Stimulated activated CD4-positive, alpha-beta T cell treated with anti-CD3 and anti-CD28 coated beads, TNF-alpha, amount 100 ng/mL, for 4 hours (primary cell): Measurements from ENCODE around the gene NEUROD4.
A peak's percentile ranks its signal among the peaks of the same experiment; 100 is the strongest.
"Not testable (repeated sequence)": the region's sequence is repeated elsewhere in the genome, so short reads cannot be mapped to it uniquely, and the experiment has no call there.

Experiments
- DNase-seq, 3 experiments: peaks; one replicate each; pipeline ENCODE4 v3.0.0-alpha.2; 2020; ENCODE audit warnings: low read depth in 3 of 3

The NEUROD4 gene, protein sequence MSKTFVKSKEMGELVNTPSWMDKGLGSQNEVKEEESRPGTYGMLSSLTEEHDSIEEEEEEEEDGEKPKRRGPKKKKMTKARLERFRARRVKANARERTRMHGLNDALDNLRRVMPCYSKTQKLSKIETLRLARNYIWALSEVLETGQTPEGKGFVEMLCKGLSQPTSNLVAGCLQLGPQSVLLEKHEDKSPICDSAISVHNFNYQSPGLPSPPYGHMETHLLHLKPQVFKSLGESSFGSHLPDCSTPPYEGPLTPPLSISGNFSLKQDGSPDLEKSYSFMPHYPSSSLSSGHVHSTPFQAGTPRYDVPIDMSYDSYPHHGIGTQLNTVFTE

DNA sequence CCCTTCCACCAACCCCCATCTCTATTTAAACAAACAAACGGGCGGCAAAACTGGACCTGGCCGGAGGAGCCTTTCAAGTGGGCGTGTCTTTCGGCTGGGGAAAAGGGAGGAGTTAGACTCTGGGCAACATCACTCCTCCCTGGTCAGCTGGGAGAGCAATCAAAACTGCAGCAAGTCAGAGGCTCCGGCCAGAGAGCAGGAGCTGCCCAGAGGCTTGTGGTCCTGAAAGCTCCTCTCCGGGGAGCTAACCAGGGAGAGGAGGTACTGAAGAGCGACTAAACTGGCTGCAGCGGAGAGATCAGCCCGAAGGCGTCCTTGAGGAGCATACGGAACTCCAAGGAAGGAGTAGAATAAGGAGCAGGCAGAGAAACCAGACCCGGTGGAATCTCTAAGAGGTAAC is at the start of gene NEUROD4:
TSS of gene NEUROD4 (plus strand) at position 191 of the 400 bp plus-strand sequence. CDS start 6,466 bp downstream, outside the sequence.
- DNase-seq: no peak

DNA sequence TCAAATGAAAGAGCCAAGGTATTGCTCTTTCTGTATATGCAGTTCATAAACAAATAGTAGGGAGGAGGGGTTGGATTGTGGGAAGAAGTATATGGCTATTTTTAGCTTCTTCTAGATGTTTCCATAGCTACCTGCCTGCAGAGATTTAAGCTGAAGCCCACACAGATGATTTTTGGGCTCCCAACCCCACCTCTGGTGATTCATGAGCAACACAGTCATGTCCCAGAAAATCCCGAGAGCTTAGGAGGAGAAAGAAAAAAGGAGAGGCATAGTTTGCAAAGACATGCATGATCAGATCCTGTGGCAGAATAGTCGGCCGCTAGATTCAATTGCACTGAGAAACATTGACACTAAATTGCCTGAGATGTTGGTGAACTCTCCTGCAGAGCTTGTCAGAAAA is 49.0 kb upstream of the NEUROD4 start:
- DNase-seq: no peak

DNA sequence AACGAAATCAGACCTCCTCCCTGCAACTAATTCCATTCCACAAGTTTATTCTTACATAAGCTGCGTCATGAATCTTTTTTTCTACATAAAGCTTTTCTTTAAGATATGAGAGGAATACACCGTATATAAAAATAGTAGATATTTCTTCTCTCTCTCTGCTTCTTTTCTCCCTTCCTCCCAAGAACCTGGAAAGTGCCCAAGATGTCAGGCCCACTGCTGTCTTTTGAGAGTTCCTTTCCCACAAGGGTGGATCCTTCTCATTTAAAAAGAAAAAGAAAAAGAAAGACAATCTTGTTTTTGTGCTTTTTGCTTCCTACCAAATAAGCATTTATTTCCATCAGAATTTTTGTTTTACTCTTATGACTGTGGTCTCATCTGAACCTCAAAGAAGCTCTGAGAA is 46.2 kb upstream of the NEUROD4 start:
- no peak for DNase-seq

DNA sequence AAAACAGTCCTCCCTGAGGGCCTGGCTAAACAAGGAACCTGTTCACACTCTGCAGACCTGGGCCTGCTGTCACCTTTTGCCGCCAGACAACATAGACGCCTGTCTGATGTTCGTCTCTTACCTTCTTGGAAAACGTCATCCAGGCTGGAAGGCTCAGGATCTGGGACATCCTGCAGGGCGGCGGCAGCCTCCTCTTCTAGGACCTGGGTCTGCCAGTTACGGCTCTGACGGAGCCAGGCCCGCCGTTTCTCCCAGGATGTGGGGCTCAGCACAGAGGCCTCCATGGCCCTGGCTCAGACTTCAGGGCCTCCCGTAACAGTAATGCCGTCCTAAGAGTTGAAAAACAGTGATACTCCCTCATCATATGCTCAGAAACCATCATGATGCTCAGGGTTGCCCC is 45.5 kb upstream of the NEUROD4 start:
- DNase-seq: no peak

DNA sequence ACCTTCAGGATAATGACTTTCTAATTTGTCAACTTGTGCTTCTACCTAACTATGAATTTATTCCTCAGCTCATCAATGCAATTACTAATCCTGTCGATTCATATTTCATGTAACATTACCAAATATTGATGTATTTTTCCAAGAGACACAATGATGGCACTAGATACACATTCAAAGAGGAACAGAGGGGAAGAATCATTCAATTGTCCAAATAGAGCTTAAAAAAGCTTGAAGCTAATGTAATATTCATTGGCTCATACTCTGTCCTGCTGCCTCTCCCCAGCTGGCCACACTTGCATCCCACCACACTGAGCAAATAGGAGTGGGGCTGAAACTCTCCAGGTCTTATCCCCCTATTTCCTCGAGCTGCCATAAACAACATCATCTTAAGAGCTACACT is 44.5 kb upstream of the NEUROD4 start:
- DNase-seq: no peak

DNA sequence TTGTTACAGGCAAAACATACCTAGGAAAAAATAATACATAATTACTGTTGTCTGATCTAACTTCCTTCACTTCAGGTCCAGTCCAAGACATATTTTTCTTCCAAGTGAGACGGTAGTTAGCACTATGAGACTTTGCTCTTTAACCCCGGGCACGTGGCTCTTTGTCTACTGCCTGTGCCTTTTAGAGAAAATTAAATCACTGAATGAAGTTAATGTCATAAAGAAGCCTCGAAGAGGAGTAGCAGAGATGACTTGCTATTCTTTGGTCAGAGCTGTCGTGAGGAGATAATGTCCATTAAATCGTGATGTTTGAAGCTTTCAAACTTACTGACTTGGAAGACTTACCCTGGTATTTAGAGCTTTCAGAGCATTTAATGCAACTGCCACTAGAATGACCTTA is 43.9 kb upstream of the NEUROD4 start:
- DNase-seq: no peak

DNA sequence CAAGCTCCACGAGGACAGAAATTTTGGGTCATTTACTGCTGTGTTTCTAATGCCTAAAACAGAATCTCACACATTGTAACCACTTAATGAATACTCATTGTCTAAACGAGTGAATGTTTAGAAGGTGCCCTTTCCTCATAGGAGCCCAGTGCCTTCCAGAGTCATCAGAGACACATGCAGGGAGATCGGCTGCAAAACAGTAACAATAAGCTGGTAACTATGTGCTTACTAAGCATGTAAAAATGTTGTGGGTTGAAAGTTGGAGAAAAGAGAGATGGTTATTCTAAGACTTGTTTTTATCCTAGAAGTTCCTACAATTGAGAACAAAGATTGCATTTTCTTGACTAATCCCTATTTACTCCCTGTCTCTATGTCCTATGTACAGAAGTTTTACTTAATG is 42.6 kb upstream of the NEUROD4 start:
- no peak for DNase-seq

DNA sequence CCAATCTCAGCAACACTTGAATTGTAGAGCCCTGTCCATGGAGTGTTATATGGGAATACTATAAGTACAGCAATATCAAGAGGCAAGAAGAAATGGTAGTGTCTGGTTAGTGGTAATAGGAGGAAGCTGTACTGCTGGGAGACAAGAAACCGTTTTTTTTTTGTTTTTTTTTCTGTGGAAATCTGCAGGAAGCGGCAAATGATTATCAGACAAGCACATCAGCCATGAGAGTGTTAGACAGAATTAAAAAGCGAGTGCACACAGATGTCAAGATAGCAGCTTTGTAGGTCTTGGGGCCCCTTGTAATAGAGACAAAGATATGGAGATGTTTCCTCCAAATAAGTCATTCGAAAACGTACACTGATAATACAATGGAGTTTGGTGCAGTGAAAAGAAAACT is 41.9 kb upstream of the NEUROD4 start:
- DNase-seq: no peak

DNA sequence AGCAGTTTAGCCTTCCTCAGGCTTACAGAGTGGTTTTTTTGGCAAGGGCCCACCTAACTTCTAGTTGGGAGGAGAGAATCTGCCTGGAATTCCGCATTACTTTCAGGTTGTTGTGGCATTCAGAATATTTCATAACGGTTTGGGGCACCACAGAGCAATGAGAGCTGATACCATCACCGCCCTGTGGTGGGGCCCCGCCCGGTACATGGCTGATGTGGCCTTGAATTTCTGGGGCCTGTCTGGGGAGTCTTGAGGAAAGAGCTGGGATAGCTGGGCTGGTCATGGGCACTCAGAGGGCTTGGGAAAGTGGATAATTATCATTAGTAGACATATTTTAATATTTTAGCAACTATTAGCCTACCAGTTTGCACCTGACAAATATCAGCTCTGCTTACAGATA is 39.4 kb upstream of the NEUROD4 start:
- no peak for DNase-seq

DNA sequence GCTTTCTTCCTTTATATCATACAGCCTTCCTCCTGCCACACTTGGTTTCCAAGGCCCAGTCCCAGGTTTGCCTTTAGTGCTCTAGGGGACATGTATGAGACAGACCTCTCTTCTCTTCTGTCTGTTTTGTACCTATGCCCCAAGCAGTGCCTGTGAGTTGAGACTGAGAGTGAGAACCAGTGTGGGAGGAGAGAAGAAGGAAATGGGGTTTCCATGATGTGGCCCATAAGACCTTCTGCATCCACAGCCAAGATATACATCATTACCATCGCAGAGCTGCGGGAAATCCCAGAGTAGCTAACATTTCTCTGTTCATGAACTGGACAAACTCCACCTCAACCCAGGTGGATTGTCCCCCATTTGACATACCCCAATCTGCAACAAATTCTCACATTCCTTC is 38.0 kb upstream of the NEUROD4 start:
- DNase-seq: peak in 2 of 3 experiments; percentile 24 to 30

DNA sequence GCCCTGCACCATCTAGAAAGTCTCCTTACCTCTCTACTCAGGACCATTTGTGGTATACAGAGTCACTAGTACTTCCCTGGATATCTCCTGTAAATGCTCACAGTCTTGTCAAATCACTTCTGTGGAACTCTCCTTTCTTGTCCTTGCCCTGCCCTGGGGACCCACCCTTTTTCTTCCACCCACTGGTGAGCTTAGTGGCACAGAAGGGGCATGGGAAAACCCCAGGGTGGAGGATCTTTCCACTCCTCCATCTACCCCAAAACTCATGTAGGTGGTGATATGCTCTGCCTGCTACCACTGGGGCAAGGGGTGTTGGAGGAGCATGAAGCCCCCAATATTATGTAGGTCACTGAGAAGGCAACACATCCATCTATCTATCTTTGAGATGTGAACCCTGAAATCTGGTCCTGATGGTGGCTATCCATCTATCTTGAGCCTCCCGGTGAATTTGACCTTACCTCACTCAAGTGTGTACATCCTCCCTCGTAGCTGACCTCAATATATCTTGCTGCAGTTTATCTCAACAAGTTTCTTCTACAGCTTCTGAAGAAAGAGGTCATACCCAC is 36.2 kb upstream of the NEUROD4 start:
- peak in 2 of 3 experiments; percentile 46 to 49 for DNase-seq

DNA sequence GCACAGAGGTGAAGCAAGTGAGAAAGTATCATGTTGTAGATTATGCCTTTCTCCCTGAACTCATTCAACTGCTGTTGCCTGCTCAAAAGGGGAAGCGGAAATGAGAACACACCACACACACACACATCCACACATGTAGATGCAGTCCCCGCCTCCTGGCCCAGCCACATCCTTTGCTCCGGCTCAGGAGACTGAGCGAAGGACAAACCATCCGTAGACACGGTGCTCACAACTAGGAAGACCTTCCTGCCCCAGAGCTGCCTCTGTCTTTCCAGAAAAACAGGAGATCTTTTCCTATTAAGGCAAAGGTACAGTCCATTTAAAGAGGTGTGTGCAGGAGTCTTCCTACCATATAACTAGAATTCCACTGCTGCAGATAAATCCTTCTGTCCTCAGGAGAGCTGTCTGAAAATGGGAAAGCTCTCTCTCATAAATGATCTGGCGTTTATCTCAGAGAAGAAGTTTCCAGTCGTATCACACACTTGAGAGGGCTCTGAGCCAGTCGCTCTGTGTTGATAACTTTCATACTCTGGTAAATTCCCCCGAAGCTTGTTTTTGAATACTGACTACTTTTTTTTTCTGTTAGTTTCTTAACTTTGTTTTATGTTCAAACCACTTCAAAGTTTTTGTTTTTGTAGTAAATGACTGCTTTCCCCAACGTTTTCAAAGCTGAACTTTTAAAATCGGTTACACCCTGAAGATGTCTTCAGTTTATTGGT is 35.0 kb upstream of the NEUROD4 start, which contains the start of gene TESPA1:
TSS of gene TESPA1 (minus strand) at position 105 of the 719 bp plus-strand sequence. CDS start 10,200 bp downstream, outside the sequence.
- DNase-seq: peak; percentile 57 to 77 (median 61)

DNA sequence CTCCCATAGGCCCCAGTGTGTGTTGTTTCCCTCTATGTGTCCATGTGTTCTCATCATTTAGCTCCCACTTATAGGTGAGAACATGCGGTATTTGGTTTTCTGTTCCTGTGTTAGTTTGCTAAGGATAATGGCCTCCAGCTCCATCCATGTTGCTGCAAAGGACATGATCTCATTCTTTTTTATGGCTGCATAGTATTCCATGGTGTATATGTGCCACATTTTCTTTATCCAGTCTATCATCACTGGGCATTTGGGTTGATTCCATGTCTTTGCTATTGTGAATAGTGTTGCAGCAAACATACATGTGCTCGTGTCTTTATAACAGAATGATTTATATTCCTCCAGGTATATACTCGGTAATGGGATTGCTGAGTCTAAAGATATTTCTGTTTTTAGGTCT is 33.0 kb upstream of the NEUROD4 start:
- not testable (repeated sequence) for DNase-seq

DNA sequence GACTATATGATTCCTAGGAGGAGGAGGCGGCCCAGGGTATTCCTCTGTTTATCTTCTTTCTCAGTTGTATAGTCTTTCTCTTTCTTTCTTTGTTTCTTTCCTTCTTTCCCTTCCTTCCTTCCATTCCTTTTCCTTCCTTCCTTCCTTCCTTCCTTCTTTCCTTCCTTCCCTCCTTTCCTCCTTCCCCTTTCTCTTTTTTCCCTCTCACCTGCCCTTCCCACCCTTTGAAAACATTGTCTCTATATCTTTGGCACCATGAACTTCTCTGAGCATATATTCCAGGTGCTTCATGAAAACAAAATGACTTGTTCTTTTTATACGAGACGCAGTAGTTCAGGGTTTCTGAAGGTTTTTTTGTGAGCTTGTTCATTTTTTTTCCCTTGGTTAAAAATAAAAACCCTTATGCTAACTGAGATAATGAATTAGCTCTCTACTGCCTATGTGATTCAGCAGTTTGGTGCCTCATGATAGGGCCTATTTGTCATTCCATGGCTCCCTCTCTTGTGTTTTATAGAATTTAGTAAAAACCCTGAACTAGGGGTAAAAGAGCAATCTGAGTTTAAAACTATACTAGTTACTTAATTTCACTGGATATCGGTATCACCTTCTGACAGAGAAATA is 32.1 kb upstream of the NEUROD4 start:
- no peak for DNase-seq

DNA sequence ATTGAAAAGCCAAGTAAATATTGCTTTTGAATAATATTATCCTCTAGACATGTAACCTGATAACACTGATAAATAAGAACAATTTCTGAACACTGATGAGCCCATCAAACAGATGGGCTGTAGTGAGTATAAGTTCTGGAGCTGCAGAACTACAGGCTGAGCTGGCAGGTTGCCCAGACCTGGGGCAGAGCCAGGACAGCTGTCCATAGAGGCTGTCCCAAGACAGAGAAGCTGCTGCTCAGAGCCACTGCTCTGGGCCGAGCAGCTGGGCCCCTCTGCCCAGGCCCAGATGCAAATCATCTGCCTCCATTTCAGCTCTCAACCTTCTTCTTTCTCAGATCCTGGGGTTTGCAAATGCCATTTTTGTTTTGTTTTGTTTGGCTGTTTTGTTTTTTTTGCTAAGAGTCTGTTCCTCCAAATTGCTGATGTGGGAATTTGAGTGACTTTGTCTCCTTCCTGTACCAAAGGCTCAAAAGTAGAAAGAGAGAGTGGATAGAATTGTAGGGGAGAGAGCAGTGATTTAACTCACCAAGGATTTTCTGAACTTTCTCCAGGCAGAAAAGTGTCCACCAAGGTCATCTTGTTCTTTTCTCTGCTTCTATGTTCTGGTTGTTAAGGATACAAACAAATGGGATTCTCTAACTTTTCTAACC is 31.2 kb upstream of the NEUROD4 start:
- no peak for DNase-seq

DNA sequence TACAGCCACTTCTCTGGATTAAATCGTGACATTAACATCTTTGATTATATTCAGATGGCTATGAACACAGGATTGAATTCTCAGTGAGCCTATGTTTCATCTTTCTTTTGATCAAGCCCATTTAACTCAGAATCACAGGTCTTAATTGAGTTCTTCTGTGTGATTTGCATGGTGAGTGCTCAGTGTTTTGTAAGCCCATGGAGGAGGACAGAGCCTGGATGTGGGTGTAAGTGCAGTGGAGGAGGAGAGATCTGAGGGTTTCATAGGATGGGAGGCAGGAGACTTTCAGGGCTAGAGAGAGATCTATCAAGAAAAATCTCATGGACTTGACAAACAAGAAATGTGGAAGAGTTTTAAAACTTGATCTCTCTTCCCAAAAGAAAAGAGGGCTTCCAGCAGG is 29.9 kb upstream of the NEUROD4 start:
- DNase-seq: no peak

DNA sequence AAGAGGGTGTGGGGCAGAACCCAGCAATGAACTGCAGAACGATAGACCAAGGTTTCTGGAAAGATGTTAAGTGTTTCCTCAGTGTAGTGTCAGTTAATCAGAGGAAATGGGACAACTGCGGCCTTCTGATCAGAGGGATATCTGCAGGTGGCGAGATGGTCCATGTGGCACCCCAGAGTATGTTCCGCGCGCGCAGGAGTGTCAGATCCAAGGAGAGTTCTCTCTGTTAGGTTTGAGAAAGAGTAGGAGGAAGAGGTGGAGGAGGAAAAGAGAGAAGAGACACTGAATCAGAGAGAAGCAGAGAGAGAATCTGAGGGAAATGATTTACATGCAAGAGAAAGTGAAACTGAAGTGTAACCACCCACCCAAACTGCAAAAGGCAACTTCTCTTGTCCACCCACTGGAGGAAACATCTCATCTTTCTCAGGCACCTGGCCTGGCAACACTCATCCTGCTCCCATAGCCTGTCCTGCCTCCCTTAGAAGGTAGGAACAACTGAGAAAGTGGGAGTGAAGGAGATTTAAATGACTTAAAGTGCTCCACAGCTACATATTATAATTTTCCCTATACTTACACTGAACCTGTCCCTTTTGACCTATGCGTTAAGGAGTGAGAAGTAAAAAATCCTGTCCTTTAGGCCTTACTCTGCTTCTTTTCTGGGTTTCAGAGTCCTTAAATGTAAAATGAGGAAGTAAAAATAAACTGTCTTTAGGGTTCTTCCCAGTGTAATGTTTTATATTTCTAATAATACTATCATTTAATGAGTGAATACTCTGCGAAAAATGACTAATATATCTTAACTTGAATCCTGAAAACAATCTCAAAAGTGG is 28.4 kb upstream of the NEUROD4 start:
- peak in 2 of 3 experiments; percentile 26 to 28 for DNase-seq

DNA sequence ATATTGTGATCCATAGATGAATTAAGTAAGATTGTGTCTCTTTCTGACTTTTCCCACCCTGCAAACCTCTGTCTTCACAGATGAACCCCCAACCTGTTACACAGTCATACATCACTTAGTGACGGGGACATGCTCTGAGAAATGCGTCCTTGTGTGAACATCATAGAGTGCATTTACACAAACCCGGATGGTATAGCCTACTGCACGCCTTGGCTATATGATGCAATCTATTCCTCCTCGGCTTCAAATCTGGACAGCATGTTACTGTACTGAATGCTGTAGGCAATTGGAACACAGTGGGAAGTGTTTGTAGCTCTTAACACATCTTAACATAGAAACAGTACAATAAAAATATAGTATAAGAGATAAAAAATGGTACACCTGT is 27.8 kb upstream of the NEUROD4 start:
- no peak for DNase-seq

DNA sequence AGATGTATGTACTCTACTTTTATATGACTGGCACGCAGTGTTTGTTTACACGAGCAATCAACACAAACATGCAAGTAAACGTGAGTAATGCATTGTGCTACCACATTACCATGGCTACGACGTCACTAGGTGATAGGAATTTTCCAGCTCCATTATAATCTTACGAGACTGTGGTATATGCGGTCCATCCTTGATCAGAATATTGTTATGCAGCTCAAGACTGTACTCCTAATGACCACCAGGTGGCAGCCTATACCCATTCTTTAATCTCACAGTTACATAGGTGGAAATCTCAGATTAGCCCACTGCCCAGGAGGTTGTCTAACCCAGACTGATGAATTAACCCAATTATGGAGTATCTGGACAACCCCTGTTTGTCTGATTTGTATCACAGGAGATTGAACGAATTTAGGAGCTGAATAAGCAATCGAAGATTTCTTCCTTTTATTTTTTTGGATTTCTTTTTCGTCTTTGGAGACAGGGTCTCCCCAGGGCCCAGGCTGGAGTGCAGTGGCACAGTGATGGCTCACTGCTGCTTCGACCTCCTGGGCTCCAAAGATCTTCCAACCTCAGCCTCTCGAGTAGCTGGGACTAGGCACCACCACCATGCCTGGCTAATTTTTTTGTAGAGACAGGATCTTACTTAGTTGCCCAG is 26.5 kb upstream of the NEUROD4 start:
- peak in 2 of 3 experiments; percentile 16 to 38 for DNase-seq

DNA sequence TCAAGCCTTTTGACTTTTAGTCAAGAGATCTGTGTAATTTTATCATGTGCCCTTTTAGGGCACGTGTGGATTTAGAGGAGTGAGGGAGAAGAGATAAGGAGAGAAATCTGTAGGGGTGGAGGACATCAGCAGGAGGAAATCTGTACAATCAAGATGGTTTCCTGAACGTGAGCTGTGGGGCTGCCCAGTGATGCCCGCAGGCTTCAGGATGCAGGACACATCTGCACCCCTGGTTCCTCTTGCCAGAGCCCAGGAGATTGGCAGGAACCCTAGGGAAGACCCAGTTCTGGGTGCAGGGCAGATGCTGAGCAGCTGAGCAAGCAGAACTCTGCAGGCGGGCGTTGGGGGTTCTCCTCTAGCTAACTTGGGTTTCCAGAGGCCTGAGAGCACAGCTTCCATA is 23.6 kb upstream of the NEUROD4 start:
- no peak for DNase-seq
